ENCODE data around the gene C11orf91. TPM values are rescaled to one million over a fixed set of nuclear protein-coding genes. Genes with fewer than 3 reads are reported as not detected.

C11orf91 gene
- total RNA-seq, 1 donor from 2014 or later, result not detected

DNA sequence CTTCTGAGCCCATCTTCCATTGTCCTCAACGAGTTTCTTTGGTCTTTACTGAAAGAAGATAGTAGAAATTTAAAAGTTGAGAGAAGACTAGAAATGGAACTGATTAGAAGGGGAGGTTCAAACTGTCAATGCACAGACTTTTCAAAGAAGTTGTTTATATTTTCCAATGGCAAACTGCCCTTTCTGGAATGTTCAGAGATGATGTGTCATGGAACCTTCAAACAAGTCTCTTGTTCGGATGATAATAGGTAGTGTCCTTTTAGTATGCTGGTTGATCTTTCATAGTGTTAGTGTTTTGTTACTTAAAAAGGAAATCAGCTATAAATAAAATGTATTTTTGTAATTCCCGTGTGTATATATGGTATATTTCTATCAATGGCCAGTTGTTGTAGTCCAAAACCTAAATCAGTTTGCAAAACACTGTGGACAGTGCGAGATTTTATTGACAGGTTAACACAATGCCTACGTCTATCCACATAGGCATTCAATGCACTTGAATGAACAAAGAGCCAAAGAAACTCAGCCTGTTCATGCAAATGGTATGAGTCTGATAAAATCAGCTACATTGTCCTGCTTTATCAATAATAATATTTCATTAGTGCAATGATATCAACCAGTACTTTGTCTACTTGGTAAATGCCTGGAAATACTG, 30.9 kb downstream of the C11orf91 start:
- no peak for ATAC-seq
- Histone ChIP-seq H3K9me3 (no peaks in the 10 kb centered on the region), H3K27me3 (ENCODE audit: low read depth) (no peaks in the 10 kb centered on the region), H3K36me3 (no peaks in the 10 kb centered on the region), H3K4me3 (no peak overlapping the region), H3K4me1 (no peaks in the 10 kb centered on the region), H3K27ac (no peak overlapping the region)
- TF ChIP-seq, protein P1, sequence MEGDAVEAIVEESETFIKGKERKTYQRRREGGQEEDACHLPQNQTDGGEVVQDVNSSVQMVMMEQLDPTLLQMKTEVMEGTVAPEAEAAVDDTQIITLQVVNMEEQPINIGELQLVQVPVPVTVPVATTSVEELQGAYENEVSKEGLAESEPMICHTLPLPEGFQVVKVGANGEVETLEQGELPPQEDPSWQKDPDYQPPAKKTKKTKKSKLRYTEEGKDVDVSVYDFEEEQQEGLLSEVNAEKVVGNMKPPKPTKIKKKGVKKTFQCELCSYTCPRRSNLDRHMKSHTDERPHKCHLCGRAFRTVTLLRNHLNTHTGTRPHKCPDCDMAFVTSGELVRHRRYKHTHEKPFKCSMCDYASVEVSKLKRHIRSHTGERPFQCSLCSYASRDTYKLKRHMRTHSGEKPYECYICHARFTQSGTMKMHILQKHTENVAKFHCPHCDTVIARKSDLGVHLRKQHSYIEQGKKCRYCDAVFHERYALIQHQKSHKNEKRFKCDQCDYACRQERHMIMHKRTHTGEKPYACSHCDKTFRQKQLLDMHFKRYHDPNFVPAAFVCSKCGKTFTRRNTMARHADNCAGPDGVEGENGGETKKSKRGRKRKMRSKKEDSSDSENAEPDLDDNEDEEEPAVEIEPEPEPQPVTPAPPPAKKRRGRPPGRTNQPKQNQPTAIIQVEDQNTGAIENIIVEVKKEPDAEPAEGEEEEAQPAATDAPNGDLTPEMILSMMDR (IDR thresholded peaks at IDR 0.05), result no peak
- no peak for DNase-seq
- intact Hi-C loops (cut with DNase I), result no loop called here

GRCh38 chr11:33668951-33669596, 31.6 kb downstream of the C11orf91 start:
- no peaks in the 10 kb centered on the region for H3K27me3 ChIP-seq (ENCODE audit: low read depth)
- ATAC-seq (no peak), DNase-seq (no peak)
- no peaks in the 10 kb centered on the region for H3K36me3 ChIP-seq
- H3K9me3 ChIP-seq, result no peaks in the 10 kb centered on the region
- no peak overlapping the region for H3K4me3 ChIP-seq
- H3K4me1 ChIP-seq, result no peaks in the 10 kb centered on the region
- TF ChIP-seq, protein P1 (IDR thresholded peaks at IDR 0.05), result no peak
- H3K27ac ChIP-seq, result no peak overlapping the region
- intact Hi-C loops (cut with DNase I), result no loop called here

- H3K9me3 ChIP-seq, result no peaks in the 10 kb centered on the region
- H3K27ac ChIP-seq, result no peak overlapping the region
- H3K4me3 ChIP-seq, result no peak overlapping the region
- no peaks in the 10 kb centered on the region for H3K36me3 ChIP-seq
- ATAC-seq, result no peak
- TF ChIP-seq, protein P1 (IDR thresholded peaks at IDR 0.05), result no peak
- intact Hi-C loops (cut with DNase I), result no loop called here
- H3K27me3 ChIP-seq (ENCODE audit: low read depth), result no peaks in the 10 kb centered on the region
- no peak for DNase-seq
- H3K4me1 ChIP-seq, result no peaks in the 10 kb centered on the region
Observed at GRCh38 chr11:33668468-33668825, 32.2 kb downstream of the C11orf91 start.

DNA sequence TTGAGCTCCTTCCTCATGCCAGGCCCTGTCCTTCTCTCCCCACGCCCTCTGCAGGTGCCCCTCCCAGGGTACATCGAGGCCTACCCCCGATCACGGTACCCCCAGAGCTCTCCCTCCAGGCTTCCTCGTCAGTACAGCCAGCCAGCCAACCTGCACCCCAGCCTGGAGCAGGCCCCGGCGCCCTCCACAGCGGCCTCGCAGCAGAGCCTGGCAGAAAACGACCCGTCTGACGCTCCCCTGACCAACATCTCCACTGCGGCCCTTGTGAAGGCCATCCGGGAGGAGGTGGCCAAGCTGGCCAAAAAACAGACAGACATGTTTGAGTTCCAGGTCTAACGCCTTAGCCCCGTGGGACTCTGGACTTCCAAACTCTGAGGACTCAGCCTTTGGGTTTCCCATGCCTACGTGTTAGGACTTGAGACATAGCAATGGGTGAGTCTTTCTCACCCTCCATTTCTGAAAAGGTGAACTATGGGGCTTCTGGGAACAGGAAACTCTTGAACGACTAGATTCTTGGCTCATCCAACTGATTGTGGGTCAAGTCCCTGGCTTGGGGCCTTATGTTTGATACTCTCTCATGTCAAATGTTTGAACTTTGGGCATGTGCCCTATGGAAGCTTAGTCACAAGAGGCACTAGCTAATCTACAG, 32.7 kb downstream of the C11orf91 start:
- Histone ChIP-seq H3K4me3 (no peak overlapping the region), H3K36me3 (no peaks in the 10 kb centered on the region), H3K27ac (no peak overlapping the region), H3K27me3 (ENCODE audit: low read depth) (no peaks in the 10 kb centered on the region), H3K4me1 (no peaks in the 10 kb centered on the region), H3K9me3 (no peaks in the 10 kb centered on the region)
- no peak for ATAC-seq
- no peak for DNase-seq
- intact Hi-C loops (cut with DNase I), result no loop called here
- TF ChIP-seq, protein P1 (IDR thresholded peaks at IDR 0.05), result no peak

DNA sequence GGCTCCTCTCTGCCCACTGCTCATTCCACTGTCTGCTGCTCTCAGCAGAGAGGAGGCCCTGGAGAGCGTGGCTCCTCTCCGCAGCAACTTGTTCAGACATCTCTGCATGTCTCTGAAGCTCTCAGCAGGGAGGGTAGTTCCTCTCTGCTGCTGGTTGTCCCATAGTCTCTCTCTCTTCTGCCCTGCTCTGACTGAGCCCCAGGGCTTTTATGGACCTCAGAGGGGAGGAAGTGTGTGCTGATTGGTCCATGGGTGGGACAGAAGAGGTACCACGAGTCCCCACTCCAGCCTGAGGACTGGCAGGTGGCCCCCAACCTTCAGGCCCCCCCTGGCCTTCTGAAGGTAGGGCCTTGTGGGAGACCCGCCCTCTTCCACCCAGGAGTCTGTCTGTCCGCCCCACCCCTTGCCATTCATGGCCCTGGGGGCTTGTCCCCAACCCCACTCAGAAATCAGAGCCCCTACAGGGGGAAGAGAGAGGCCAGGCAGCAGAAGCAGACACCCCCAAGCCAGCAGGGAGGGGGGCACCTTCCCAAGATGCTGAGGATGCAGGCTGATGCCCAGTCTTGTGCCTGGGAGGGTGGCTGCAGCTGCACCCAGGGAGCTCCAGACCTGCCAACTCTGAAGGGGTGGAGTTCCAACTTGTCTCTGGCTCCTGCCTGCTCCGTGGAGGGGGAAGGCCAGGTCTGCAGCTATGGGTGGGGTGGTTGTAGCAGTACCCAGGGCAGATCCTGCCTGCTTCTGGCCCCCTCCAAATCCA, 35.1 kb downstream of the C11orf91 start:
- Histone ChIP-seq H3K4me3 (no peak overlapping the region), H3K4me1 (no peaks in the 10 kb centered on the region), H3K9me3 (no peaks in the 10 kb centered on the region), H3K36me3 (no peaks in the 10 kb centered on the region), H3K27me3 (ENCODE audit: low read depth) (no peaks in the 10 kb centered on the region), H3K27ac (no peak overlapping the region)
- intact Hi-C loops (cut with DNase I), result no loop called here
- ATAC-seq (no peak), DNase-seq (no peak)
- TF ChIP-seq, protein P1 (IDR thresholded peaks at IDR 0.05), result no peak
